ENCODE results near the gene SPAG17. TPM values are rescaled to one million over a fixed set of nuclear protein-coding genes. Genes with fewer than 3 reads are reported as not detected.

Gene SPAG17
- total RNA-seq, 6 experiments from 2014 or later: not detected

DNA sequence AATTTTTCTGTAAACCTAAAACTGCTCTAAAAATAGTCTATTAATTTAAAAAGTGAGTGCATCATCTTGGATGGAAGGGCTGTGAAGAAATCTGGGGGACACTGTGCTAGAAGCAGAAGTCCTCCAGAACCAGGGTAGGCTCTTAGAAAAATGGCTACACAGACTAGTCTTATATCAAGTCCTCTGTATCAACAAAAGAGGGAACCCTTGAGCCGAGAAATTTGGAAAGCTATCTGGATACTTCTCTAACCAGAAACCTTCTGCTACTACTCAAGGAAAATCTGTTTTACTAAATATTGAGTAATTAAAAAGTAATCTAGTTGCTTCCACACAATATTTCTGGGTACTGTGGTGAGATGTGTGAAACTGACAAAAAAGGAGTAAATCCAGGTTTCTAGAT, 163.4 kb downstream of the SPAG17 start:
- Mint-ChIP-seq H3K27ac (no peak overlapping the region), H3K4me1 (ENCODE audit: low read depth) (no peaks in the 10 kb centered on the region), H3K36me3 (ENCODE audit: low read depth) (no peaks in the 10 kb centered on the region), H3K9me3 (no peaks in the 10 kb centered on the region), H3K4me3 (no peak overlapping the region), H3K27me3 (ENCODE audit: insufficient read depth) (peaks cover 11% of the 10 kb centered on the region)
- DNase-seq: no peak
- TF ChIP-seq, protein P1, sequence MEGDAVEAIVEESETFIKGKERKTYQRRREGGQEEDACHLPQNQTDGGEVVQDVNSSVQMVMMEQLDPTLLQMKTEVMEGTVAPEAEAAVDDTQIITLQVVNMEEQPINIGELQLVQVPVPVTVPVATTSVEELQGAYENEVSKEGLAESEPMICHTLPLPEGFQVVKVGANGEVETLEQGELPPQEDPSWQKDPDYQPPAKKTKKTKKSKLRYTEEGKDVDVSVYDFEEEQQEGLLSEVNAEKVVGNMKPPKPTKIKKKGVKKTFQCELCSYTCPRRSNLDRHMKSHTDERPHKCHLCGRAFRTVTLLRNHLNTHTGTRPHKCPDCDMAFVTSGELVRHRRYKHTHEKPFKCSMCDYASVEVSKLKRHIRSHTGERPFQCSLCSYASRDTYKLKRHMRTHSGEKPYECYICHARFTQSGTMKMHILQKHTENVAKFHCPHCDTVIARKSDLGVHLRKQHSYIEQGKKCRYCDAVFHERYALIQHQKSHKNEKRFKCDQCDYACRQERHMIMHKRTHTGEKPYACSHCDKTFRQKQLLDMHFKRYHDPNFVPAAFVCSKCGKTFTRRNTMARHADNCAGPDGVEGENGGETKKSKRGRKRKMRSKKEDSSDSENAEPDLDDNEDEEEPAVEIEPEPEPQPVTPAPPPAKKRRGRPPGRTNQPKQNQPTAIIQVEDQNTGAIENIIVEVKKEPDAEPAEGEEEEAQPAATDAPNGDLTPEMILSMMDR (IDR thresholded peaks at IDR 0.05): no peak

- H3K27ac Mint-ChIP-seq: no peak overlapping the region
Observed at GRCh38 chr1:118018060-118018459, 167.0 kb downstream of the SPAG17 start.

GRCh38 chr1:118013938-118014337, 171.1 kb downstream of the SPAG17 start:
- TF ChIP-seq, protein P1 (IDR thresholded peaks at IDR 0.05): no peak
- H3K36me3 Mint-ChIP-seq (ENCODE audit: low read depth): no peaks in the 10 kb centered on the region
- peaks cover 8% of the 10 kb centered on the region for H3K27me3 Mint-ChIP-seq (ENCODE audit: insufficient read depth)
- H3K4me3 Mint-ChIP-seq: no peak overlapping the region
- H3K27ac Mint-ChIP-seq: no peak overlapping the region
- no peaks in the 10 kb centered on the region for H3K9me3 Mint-ChIP-seq
- no peaks in the 10 kb centered on the region for H3K4me1 Mint-ChIP-seq (ENCODE audit: low read depth)
- DNase-seq: no peak

More at GRCh38 chr1:118018060-118018459, 167.0 kb downstream of the SPAG17 start:
- no peaks in the 10 kb centered on the region for H3K9me3 Mint-ChIP-seq
- H3K27me3 Mint-ChIP-seq (ENCODE audit: insufficient read depth): peaks cover 9% of the 10 kb centered on the region
- no peak overlapping the region for H3K4me3 Mint-ChIP-seq
- DNase-seq: no peak
- H3K4me1 Mint-ChIP-seq (ENCODE audit: low read depth): no peaks in the 10 kb centered on the region
- H3K36me3 Mint-ChIP-seq (ENCODE audit: low read depth): no peaks in the 10 kb centered on the region
- TF ChIP-seq, protein P1 (IDR thresholded peaks at IDR 0.05): no peak

DNA sequence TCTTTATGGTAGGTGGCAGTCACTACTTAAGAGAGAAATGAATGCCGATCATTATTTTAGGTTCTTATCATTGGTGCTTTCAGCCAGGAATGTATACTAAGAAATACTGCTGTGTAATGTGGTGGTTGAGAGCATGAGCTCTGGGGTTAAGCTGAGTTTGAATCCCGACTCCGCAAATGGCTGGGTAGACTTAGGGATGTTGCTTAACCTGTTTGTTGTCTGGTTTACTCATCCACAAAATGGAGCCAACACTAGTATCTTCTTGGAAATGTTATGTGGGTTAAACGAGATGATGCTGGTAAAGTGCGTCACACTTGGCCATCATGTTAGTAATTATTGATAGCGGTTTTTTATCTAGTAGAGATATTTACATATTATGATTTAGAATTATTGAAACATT, 171.7 kb downstream of the SPAG17 start:
- Mint-ChIP-seq H3K27ac (no peak overlapping the region), H3K4me3 (no peak overlapping the region), H3K4me1 (ENCODE audit: low read depth) (no peaks in the 10 kb centered on the region), H3K27me3 (ENCODE audit: insufficient read depth) (peaks cover 8% of the 10 kb centered on the region), H3K36me3 (ENCODE audit: low read depth) (no peaks in the 10 kb centered on the region), H3K9me3 (no peaks in the 10 kb centered on the region)
- DNase-seq: no peak
- TF ChIP-seq, protein P1 (IDR thresholded peaks at IDR 0.05): no peak

- Mint-ChIP-seq H3K4me3 (no peak overlapping the region), H3K27me3 (ENCODE audit: insufficient read depth) (peaks cover 8% of the 10 kb centered on the region), H3K36me3 (ENCODE audit: low read depth) (no peaks in the 10 kb centered on the region), H3K27ac (no peak overlapping the region), H3K4me1 (ENCODE audit: low read depth) (no peaks in the 10 kb centered on the region), H3K9me3 (no peaks in the 10 kb centered on the region)
- DNase-seq: no peak
- TF ChIP-seq, protein P1 (IDR thresholded peaks at IDR 0.05): no peak
Observed at GRCh38 chr1:118012515-118013124, 172.4 kb downstream of the SPAG17 start.
